ENCODE data around the gene RNF141. TPM values are rescaled to one million over a fixed set of nuclear protein-coding genes. Genes with fewer than 3 reads are reported as not detected.

Gene RNF141
- total RNA-seq, 2 donors from 2014 or later, result 20.2 to 23.1 TPM

DNA sequence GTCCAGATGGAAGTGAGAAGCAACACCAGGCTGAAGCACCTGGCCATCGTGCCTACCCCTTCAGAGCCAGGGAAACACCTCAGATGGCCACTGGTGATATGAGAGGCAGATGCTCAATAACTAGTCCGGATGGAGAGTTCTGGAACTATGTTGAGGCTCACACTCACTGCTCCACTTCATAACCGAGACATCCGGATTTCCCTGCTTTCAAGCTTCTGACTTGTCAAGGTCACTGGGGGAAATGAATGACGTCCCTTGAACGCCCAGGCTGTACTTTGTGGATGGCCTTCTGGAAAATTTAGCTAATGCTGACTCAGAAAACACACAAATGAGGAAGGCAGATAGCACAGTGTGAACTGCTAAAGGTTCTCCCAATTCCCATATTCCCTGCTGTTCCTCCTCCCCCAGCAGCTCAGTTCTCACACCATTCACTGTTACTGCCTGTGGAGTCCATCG, 27.5 kb upstream of the RNF141 start, which contains the start of gene LYVE1:
TSS of gene LYVE1 (minus strand) at position 180 of the 456 bp plus-strand sequence. CDS start at position 47, 133 bp downstream.
- peak within 1 kb of the TSS in 2 of 4 donors; percentile 18 to 55 for H3K27ac ChIP-seq
- TF ChIP-seq, protein P1, sequence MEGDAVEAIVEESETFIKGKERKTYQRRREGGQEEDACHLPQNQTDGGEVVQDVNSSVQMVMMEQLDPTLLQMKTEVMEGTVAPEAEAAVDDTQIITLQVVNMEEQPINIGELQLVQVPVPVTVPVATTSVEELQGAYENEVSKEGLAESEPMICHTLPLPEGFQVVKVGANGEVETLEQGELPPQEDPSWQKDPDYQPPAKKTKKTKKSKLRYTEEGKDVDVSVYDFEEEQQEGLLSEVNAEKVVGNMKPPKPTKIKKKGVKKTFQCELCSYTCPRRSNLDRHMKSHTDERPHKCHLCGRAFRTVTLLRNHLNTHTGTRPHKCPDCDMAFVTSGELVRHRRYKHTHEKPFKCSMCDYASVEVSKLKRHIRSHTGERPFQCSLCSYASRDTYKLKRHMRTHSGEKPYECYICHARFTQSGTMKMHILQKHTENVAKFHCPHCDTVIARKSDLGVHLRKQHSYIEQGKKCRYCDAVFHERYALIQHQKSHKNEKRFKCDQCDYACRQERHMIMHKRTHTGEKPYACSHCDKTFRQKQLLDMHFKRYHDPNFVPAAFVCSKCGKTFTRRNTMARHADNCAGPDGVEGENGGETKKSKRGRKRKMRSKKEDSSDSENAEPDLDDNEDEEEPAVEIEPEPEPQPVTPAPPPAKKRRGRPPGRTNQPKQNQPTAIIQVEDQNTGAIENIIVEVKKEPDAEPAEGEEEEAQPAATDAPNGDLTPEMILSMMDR (IDR thresholded peaks at IDR 0.05), result no peak
- TF ChIP-seq POLR2A (IDR thresholded peaks at IDR 0.05), result peak in 1 of 3 donors; percentile 45
- H3K4me1 ChIP-seq, result peaks cover 9% of the 10 kb centered on the region
- H3K27me3 ChIP-seq, result no peaks in the 10 kb centered on the region
- ATAC-seq (peak; percentile 71), DNase-seq (peak in 3 of 4 donors; percentile 19 to 67 (median 34))
- WGBS, 2 donors, result 27 to 32% methylated on average over 6 to 7 of the region's 7 CpGs
- intact Hi-C loops (cut with DNase I), result no loop called here
- H3K9me3 ChIP-seq, result no peaks in the 10 kb centered on the region
- no peaks in the 10 kb centered on the region for H3K36me3 ChIP-seq (replicated peaks in 1 of 2; ENCODE audit: insufficient read depth in 1 of 2, low read depth in 2 of 2)
- no peak within 1 kb of the TSS for H3K4me3 ChIP-seq

DNA sequence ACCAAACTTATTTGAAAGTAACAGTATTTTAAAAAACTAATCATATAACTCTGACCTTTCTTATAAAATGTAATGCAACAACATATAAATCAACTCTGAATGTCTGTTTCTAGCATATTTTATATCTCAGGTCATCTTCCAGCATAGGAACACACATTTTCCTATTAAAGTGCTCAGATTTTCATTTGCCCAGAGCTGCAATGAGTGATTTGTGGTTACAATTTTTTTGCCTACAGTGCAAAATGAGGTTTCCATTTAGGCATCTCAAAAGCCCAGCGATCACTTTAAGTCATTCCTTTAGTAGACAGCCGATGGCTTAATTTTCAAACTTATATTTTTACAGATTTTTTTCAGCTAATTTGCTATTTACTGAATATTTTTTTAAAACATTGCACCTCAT, 26.5 kb upstream of the RNF141 start:
- Histone ChIP-seq H3K9me3 (no peaks in the 10 kb centered on the region), H3K27ac (no peak overlapping the region), H3K4me1 (peaks cover 9% of the 10 kb centered on the region), H3K36me3 (replicated peaks in 1 of 2; ENCODE audit: insufficient read depth in 1 of 2, low read depth in 2 of 2) (no peaks in the 10 kb centered on the region), H3K4me3 (no peak overlapping the region), H3K27me3 (no peaks in the 10 kb centered on the region)
- 90 to 97% methylated on average over 2 of the region's 2 CpGs for WGBS, 2 donors
- ATAC-seq (no peak), DNase-seq (no peak)
- no peak for TF ChIP-seq POLR2A (IDR thresholded peaks at IDR 0.05)
- TF ChIP-seq, protein P1 (IDR thresholded peaks at IDR 0.05), result no peak
- intact Hi-C loops (cut with DNase I), result no loop called here

DNA sequence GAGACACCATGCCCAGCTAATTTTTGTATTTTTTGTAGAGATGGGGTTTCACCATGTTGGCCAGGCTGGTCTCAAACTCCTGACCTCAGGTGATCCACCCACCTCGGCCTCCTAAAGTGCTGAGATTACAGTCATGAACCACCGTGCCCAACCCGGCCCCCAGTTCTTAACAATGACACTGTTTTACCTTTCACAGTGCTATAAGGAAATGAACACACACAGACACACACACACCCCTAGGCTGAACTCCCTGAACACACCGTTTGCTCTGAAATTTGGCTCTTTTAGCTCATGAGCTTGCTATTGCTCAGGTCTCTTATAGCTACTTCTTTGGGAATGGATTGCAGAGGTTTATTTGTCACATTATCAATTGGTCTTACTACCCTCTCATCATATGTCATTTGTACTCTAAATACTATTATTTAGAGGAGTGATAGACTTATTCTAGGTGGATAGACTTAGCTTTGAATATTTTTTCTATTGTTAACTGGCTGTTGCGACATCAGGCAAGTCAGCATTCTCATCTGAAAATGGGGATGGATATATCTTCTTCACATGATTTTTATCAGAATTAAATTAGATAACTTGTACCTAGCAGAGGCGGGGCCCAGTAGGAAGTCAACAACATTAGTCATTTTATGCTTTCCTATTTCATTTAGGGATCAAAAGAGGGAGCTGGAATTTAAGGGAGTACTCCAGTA, 25.4 kb upstream of the RNF141 start:
- no peak overlapping the region for H3K4me3 ChIP-seq
- peaks cover 9% of the 10 kb centered on the region for H3K4me1 ChIP-seq
- H3K36me3 ChIP-seq (replicated peaks in 1 of 2; ENCODE audit: insufficient read depth in 1 of 2, low read depth in 2 of 2), result no peaks in the 10 kb centered on the region
- H3K27me3 ChIP-seq, result no peaks in the 10 kb centered on the region
- ATAC-seq (no peak), DNase-seq (no peak)
- intact Hi-C loops (cut with DNase I), result no loop called here
- no peak overlapping the region for H3K27ac ChIP-seq
- WGBS, 2 donors, result 77% methylated on average over 6 of the region's 6 CpGs
- H3K9me3 ChIP-seq, result no peaks in the 10 kb centered on the region
- no peak for TF ChIP-seq POLR2A (IDR thresholded peaks at IDR 0.05)
- TF ChIP-seq, protein P1 (IDR thresholded peaks at IDR 0.05), result no peak

DNA sequence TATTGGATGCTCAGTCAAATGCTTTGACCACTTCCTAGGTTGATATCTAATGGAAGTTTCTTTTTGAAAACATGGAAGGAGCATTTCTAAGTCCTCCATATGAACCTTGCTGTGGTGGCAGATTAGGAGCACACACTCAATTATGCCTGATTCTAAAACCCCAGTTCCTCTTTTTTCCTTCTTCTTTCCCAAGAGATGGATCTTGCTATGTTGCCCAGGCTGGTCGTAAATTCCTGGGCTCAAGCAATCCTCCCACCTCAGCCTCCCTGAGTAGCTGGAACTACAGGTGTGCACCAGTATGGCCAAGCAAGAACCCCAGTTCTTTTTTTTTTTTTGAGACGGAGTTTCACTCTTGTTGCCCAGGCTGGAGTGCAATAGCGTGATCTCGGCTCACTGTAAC, 24.5 kb upstream of the RNF141 start:
- Histone ChIP-seq H3K4me1 (peaks cover 9% of the 10 kb centered on the region), H3K4me3 (no peak overlapping the region), H3K27ac (no peak overlapping the region), H3K27me3 (no peaks in the 10 kb centered on the region), H3K36me3 (replicated peaks in 1 of 2; ENCODE audit: insufficient read depth in 1 of 2, low read depth in 2 of 2) (no peaks in the 10 kb centered on the region), H3K9me3 (no peaks in the 10 kb centered on the region)
- TF ChIP-seq, protein P1 (IDR thresholded peaks at IDR 0.05), result no peak
- TF ChIP-seq POLR2A (IDR thresholded peaks at IDR 0.05), result no peak
- no peak for DNase-seq
- WGBS, 2 donors, result 92% methylated on average over 4 of the region's 4 CpGs
- no peak for ATAC-seq
- intact Hi-C loops (cut with DNase I), result no loop called here
